ENCODE data around the gene FAM20A.

Gene FAM20A

GRCh38 chr17:68599552-68600066 is 1.6 kb downstream of the FAM20A start:
- H3K4me2 ChIP-seq: no peak overlapping the region
- H4K20me1 ChIP-seq: no peaks in the 10 kb centered on the region
- no peaks in the 10 kb centered on the region for H3K36me3 ChIP-seq
- TF ChIP-seq Cebpa-rat (IDR thresholded peaks at IDR 0.05): no peak
- H3K9me3 ChIP-seq: peaks cover 20% of the 10 kb centered on the region
- no peak overlapping the region for H3K9ac ChIP-seq
- peaks cover 22% of the 10 kb centered on the region for H3K27me3 ChIP-seq
- no peak overlapping the region for H3K4me3 ChIP-seq
- H3K4me1 ChIP-seq: no peaks in the 10 kb centered on the region
- no peak overlapping the region for H3K27ac ChIP-seq

- TF ChIP-seq Cebpa-rat (IDR thresholded peaks at IDR 0.05): no peak
These were observed 2.1 kb downstream of the FAM20A start for GRCh38 chr17:68599091-68599490.

GRCh38 chr17:68598545-68598961 is 2.6 kb downstream of the FAM20A start:
- H3K9me3 ChIP-seq: peaks cover 20% of the 10 kb centered on the region
- no peaks in the 10 kb centered on the region for H4K20me1 ChIP-seq
- no peak for TF ChIP-seq Cebpa-rat (IDR thresholded peaks at IDR 0.05)
- H3K27me3 ChIP-seq: peaks cover 22% of the 10 kb centered on the region
- no peak overlapping the region for H3K4me3 ChIP-seq
- H3K36me3 ChIP-seq: no peaks in the 10 kb centered on the region
- no peaks in the 10 kb centered on the region for H3K4me1 ChIP-seq
- H3K27ac ChIP-seq: no peak overlapping the region
- no peak overlapping the region for H3K4me2 ChIP-seq
- H3K9ac ChIP-seq: no peak overlapping the region

More at GRCh38 chr17:68599091-68599490, 2.1 kb downstream of the FAM20A start:
- Histone ChIP-seq H3K4me2 (no peak overlapping the region), H3K27ac (no peak overlapping the region), H3K9me3 (peaks cover 20% of the 10 kb centered on the region), H3K27me3 (peaks cover 22% of the 10 kb centered on the region), H3K4me1 (no peaks in the 10 kb centered on the region), H4K20me1 (no peaks in the 10 kb centered on the region), H3K4me3 (no peak overlapping the region), H3K9ac (no peak overlapping the region), H3K36me3 (no peaks in the 10 kb centered on the region)

GRCh38 chr17:68598074-68598473 is 3.1 kb downstream of the FAM20A start:
- H3K4me3 ChIP-seq: no peak overlapping the region
- peaks cover 22% of the 10 kb centered on the region for H3K27me3 ChIP-seq
- no peak for TF ChIP-seq Cebpa-rat (IDR thresholded peaks at IDR 0.05)
- H3K36me3 ChIP-seq: no peaks in the 10 kb centered on the region
- no peak overlapping the region for H3K27ac ChIP-seq
- H3K9me3 ChIP-seq: peaks cover 20% of the 10 kb centered on the region
- H4K20me1 ChIP-seq: no peaks in the 10 kb centered on the region
- H3K4me1 ChIP-seq: no peaks in the 10 kb centered on the region
- H3K9ac ChIP-seq: no peak overlapping the region
- no peak overlapping the region for H3K4me2 ChIP-seq

- no peaks in the 10 kb centered on the region for H3K4me1 ChIP-seq
- peaks cover 22% of the 10 kb centered on the region for H3K27me3 ChIP-seq
- H3K9me3 ChIP-seq: peaks cover 20% of the 10 kb centered on the region
- H3K27ac ChIP-seq: no peak overlapping the region
- no peak overlapping the region for H3K9ac ChIP-seq
- no peaks in the 10 kb centered on the region for H3K36me3 ChIP-seq
- no peak overlapping the region for H3K4me2 ChIP-seq
- no peak for TF ChIP-seq Cebpa-rat (IDR thresholded peaks at IDR 0.05)
- no peaks in the 10 kb centered on the region for H4K20me1 ChIP-seq
- no peak overlapping the region for H3K4me3 ChIP-seq
These were observed 4.7 kb downstream of the FAM20A start for GRCh38 chr17:68596411-68596945.

- peaks cover 19% of the 10 kb centered on the region for H3K27me3 ChIP-seq
- peaks cover 17% of the 10 kb centered on the region for H3K9me3 ChIP-seq
- H3K27ac ChIP-seq: no peak overlapping the region
- no peaks in the 10 kb centered on the region for H3K4me1 ChIP-seq
- no peaks in the 10 kb centered on the region for H4K20me1 ChIP-seq
- H3K9ac ChIP-seq: no peak overlapping the region
- no peaks in the 10 kb centered on the region for H3K36me3 ChIP-seq
- no peak overlapping the region for H3K4me3 ChIP-seq
- TF ChIP-seq Cebpa-rat (IDR thresholded peaks at IDR 0.05): no peak
- no peak overlapping the region for H3K4me2 ChIP-seq
These were observed 5.2 kb downstream of the FAM20A start for GRCh38 chr17:68595986-68596385.

GRCh38 chr17:68595496-68595895 is 5.7 kb downstream of the FAM20A start:
- no peak overlapping the region for H3K9ac ChIP-seq
- no peak overlapping the region for H3K27ac ChIP-seq
- no peak overlapping the region for H3K4me2 ChIP-seq
- H3K4me3 ChIP-seq: no peak overlapping the region
- H3K27me3 ChIP-seq: peaks cover 14% of the 10 kb centered on the region
- H3K9me3 ChIP-seq: peaks cover 12% of the 10 kb centered on the region
- TF ChIP-seq Cebpa-rat (IDR thresholded peaks at IDR 0.05): no peak
- H4K20me1 ChIP-seq: no peaks in the 10 kb centered on the region
- H3K36me3 ChIP-seq: no peaks in the 10 kb centered on the region
- no peaks in the 10 kb centered on the region for H3K4me1 ChIP-seq

- peaks cover 4% of the 10 kb centered on the region for H3K27me3 ChIP-seq
- peaks cover 2% of the 10 kb centered on the region for H3K9me3 ChIP-seq
- H3K4me3 ChIP-seq: no peak overlapping the region
- no peak for TF ChIP-seq Cebpa-rat (IDR thresholded peaks at IDR 0.05)
- H3K27ac ChIP-seq: no peak overlapping the region
- H3K36me3 ChIP-seq: no peaks in the 10 kb centered on the region
- H3K4me1 ChIP-seq: no peaks in the 10 kb centered on the region
- no peak overlapping the region for H3K4me2 ChIP-seq
- H3K9ac ChIP-seq: no peak overlapping the region
- H4K20me1 ChIP-seq: no peaks in the 10 kb centered on the region
These were observed 6.6 kb downstream of the FAM20A start for GRCh38 chr17:68594552-68594951.

GRCh38 chr17:68592682-68593641 is 8.2 kb downstream of the FAM20A start:
- H3K9ac ChIP-seq: no peak overlapping the region
- H3K4me2 ChIP-seq: no peak overlapping the region
- H3K9me3 ChIP-seq: peaks cover 4% of the 10 kb centered on the region; the same call in 1 of the 2 replicates
- TF ChIP-seq Cebpa-rat (IDR thresholded peaks at IDR 0.05): no peak
- no peaks in the 10 kb centered on the region for H3K36me3 ChIP-seq
- no peaks in the 10 kb centered on the region for H3K27me3 ChIP-seq
- H3K4me3 ChIP-seq: no peak overlapping the region
- H4K20me1 ChIP-seq: no peaks in the 10 kb centered on the region
- no peak overlapping the region for H3K27ac ChIP-seq
- H3K4me1 ChIP-seq: no peaks in the 10 kb centered on the region

GRCh38 chr17:68592009-68592408 is 9.2 kb downstream of the FAM20A start:
- H3K4me2 ChIP-seq: no peak overlapping the region
- H3K36me3 ChIP-seq: no peaks in the 10 kb centered on the region
- H3K4me1 ChIP-seq: no peaks in the 10 kb centered on the region
- H3K27ac ChIP-seq: no peak overlapping the region
- no peak overlapping the region for H3K4me3 ChIP-seq
- H3K9ac ChIP-seq: no peak overlapping the region
- TF ChIP-seq Cebpa-rat (IDR thresholded peaks at IDR 0.05): no peak
- H3K27me3 ChIP-seq: no peaks in the 10 kb centered on the region
- peaks cover 4% of the 10 kb centered on the region; the same call in 1 of the 2 replicates for H3K9me3 ChIP-seq
- no peaks in the 10 kb centered on the region for H4K20me1 ChIP-seq
